HG03520 (cell line): ENCODE measurements around the gene VPS11.
"Not testable (repeated sequence)": the region's sequence is repeated elsewhere in the genome, so short reads cannot be mapped to it uniquely, and the experiment has no call there.

Source experiments
- ATAC-seq: cut with Tn5 transposase; IDR thresholded peaks from one replicate; pipeline ENCODE4 v1.9.1; 2021; ENCODE audit warnings: mild to moderate bottlenecking, moderate library complexity; ENCODE audit not compliant: unreplicated experiment

VPS11 gene

GRCh38 chr11:119101759-119102423 lies 34.3 kb downstream of the VPS11 start, which contains the start of gene DPAGT1:
DPAGT1 (minus strand) TSS chr11:119101853; CDS start chr11:119101655, 198 bp downstream.
- peak; percentile 69 for ATAC-seq

GRCh38 chr11:119103161-119103664 lies 35.6 kb downstream of the VPS11 start:
- not testable (repeated sequence) for ATAC-seq

GRCh38 chr11:119103793-119104192 lies 36.2 kb downstream of the VPS11 start:
- ATAC-seq = no peak

DNA sequence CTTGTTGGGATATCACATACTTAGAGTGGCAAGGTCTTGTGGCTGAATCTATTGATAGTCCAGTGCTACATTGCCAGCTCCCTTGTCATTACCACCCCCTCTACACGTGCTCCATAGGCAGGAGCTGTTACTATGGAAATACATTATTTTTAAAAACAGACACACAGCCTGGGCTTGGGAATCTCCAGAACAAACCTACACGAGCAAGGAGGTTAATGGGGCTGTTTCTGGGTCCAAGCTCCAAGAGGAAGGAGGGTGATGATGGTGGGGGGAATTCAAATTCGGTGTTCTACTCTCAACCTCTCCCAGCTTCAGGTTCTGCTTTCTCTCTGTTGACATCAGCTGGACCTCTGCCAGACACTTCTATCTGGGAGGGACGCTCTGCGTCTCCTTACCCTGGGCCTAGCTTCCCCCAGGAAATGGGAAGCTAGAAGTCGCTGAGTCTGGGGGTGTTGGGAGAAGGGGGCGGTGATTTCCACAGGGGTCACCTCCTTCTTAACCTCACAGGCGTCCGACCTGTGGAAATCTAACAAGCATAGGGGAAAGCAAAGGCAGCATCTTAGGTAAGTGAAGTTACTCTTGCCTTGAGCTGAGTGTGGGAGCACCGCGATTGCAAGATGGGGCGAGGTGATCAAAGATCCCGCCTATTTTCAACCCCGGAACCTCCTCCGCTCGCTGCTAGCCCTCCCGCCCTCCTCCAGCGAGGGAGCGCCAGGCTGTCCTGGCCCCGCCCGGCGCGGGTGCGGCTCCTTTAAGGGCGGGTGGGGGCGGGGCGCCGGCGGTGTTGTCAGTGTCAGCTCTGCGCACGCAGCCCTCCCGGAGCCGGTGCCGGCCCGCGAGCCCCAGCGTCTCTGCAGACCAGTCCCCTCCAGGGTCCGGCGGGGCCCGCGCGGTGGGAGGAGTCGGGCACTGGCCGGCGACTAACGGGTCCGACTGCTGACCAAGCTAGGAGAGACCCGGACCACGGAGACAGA lies 39.2 kb downstream of the VPS11 start, which contains the start of gene C2CD2L:
Gene C2CD2L, plus strand, starts transcription at position 781 of the 974 bp plus-strand sequence. CDS start 398 bp downstream, outside the sequence.
- peak; percentile 57 for ATAC-seq

DNA sequence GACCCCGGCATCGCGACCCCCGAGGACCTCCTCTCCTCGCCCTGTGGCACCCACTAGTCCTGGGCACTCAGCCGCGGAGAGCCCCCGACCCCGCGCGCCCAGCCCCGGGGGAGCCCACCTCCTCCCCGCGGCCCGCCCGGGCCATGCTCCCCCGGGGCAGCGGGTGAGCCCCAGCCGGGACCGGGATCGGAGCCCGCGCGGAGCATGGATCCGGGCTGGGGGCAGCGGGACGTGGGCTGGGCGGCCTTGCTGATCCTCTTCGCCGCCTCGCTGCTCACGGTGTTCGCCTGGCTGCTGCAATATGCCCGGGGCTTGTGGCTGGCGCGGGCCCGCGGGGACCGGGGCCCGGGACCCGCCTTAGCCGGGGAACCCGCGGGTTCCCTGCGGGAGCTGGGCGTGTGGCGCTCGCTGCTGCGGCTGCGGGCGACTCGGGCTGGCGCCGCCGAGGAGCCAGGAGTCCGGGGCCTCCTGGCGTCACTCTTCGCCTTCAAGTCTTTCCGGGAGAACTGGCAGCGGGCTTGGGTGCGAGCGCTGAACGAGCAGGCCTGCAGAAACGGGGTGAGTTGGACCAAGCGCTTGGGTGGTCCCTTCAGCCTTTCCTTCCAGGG lies 40.0 kb downstream of the VPS11 start:
- ATAC-seq = peak; percentile 10

DNA sequence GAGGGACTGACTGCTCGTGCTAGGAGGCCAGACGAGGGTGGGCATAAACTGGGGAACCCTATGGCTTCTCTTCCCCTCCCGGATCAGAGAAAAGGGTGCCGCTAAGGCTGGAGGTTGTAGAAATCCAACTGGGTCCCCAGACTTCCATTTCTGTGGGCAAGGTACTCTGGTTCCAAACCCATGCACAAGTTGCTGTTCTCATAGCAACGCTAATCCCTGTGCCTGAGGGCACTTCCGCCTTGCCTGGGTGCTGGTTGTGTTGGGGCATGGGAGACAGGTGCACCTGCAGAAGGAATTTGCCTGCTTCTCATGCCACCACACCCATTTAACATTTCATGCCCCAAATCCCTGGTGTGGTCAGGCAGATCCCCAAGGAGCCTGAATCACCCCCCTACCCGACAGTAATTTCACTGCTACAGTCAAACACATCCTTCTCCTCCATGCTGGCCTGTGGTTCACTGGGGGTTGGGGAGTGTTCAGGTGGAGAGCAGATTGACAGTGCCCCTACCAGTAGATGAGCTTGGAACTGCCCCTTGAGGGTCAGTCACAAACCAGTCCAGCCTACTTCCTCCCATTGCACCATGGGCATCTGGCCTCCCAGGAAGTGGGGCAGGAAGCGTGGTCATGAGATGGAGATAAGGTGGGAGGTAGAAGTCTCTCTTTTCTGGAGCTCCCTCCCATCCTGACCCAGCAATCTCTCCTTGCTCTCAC lies 40.7 kb downstream of the VPS11 start:
- ATAC-seq = no peak

DNA sequence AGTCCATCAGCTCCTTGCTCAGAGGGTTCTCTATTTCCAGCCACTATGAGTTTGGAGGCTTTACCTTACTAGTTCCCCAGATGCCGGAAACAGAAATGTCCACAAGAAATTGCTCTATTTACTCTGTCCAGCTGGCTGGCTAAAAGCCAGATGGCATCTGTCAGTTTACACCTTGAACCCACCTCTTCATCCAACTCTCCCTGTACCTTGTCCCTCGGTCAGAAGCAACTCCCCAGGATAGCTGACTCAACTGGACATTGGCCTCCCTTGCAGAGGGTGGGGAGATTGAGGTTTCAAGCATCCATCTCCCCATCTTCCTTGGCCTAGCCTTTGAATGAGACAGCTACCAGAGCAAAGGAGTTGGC lies 41.2 kb downstream of the VPS11 start:
- ATAC-seq = no peak

DNA sequence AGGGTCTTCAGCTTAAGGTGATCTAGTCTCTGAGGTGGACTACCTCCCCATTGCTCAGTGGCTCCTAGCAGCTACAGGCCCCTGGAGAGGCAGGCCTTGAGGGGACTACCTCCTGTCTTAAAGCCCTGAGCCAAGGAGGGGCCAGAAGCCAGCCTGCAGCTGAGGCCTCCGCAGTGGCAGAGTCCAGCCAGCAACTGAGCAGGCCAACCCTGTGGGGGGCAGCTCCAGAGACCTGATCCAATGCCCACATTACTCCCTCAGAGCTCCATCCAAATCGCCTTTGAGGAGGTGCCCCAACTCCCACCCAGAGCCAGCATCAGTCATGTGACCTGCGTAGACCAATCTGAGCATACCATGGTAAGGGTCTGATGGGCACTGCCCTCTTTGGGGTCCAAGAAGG lies 42.2 kb downstream of the VPS11 start:
- ATAC-seq = no peak

- ATAC-seq = no peak
Measured at GRCh38 chr11:119110439-119110838, 42.8 kb downstream of the VPS11 start.

DNA sequence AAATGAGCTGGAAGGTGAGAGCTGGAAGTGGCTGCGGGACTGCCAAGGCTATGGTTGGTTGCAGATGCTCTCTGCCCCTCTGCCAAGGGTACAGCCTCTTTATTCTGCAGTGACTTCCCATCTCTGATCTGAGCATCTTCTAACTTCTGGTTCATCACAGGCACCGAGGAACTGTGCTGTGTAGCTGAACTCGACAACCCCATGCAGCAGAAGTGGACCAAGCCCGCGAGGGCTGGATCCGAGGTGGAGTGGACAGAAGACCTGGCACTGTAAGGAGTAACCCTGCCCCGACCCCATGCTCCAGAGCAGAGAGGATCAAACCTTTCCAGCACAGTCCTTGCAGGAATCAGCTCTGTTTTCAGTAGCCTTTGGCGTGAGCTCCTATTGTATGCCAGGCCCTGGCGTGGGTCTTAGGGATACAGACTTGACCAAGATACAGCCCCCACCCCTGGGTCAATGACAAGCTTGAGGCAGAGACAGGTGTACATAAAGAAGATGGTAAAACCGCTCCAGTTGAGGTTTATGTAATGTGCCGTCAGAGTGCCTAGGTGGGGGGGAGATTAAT lies 43.8 kb downstream of the VPS11 start:
- no peak for ATAC-seq

- no peak for ATAC-seq
Measured at GRCh38 chr11:119112314-119113020, 44.8 kb downstream of the VPS11 start.

GRCh38 chr11:119113716-119114115 lies 46.1 kb downstream of the VPS11 start:
- ATAC-seq = no peak

DNA sequence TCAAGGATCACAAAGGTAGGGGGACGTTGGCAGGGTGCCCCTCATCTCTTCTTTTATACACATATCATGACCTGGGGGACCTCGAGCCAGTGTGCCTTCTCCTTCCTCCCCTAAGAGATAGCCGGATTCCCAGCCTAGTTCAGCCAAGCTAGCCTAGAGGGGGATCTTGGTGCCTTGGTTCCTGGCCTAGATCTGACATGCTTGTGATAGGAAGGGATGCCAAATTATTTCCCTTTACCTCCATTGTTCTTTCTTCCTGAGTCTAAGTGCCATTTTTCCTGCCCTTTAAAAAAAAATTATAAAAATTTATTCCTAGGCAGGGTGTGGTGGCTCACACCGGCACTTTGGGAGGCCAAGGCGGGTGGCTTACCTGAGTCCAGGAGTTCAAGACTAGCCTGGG lies 46.7 kb downstream of the VPS11 start:
- ATAC-seq = no peak

GRCh38 chr11:119115484-119116234 lies 48.0 kb downstream of the VPS11 start:
- ATAC-seq = no peak

DNA sequence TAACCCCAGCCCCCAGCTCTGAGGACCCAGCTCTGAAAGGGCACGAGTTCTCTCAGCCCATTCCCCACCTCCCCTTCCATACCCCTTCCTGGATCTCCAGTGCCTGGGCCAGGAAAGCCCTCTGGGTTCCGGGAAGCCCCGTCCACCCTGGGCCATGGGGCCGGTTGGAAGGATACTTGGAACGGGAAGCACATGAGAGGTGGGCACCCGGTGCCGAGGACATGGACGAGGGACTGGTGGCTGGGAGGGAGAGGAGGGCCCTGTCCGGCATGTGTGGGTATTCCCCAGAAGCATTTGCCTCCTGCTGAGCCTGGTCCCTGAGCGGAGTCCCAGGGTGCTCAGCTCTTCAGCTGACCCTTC lies 48.6 kb downstream of the VPS11 start:
- ATAC-seq = no peak

- ATAC-seq = no peak
Measured at GRCh38 chr11:119116601-119117000, 49.0 kb downstream of the VPS11 start.

- ATAC-seq = no peak
Measured at GRCh38 chr11:119117004-119117706, 49.5 kb downstream of the VPS11 start.

GRCh38 chr11:119118227-119118626 lies 50.6 kb downstream of the VPS11 start:
- ATAC-seq = no peak
